K562 (cell line): ENCODE measurements around the gene DNAJC17. TPM values are rescaled to one million over a fixed set of nuclear protein-coding genes. Genes with fewer than 3 reads are reported as not detected.

Experiments
- BRD4 ChIP-seq: fragments of 200-600 bp; sonication (generic); IDR thresholded peaks from 2 replicates; pipeline ENCODE4 v1.6.1; 2017; ENCODE audit warnings: inconsistent platforms
- CCAR2 ChIP-seq: fragments of 200-400 bp; formaldehyde crosslinking; IDR thresholded peaks from 2 replicates; pipeline ENCODE4 v1.6.1; 2017; ENCODE audit warnings: mild to moderate bottlenecking, low read depth, low read length
- EP300 ChIP-seq: IDR thresholded peaks from 2 replicates; pipeline ENCODE4 v1.6.1; 2012; ENCODE audit warnings: low read length, improper control_type of control experiment
- GABPB1 ChIP-seq: sonication (generic); formaldehyde crosslinking; IDR thresholded peaks from 2 replicates; pipeline ENCODE4 v1.8.0; 2022; ENCODE audit warnings: mild to moderate bottlenecking, missing genetic modification reagents
- HDAC8 ChIP-seq: fragments of 450-650 bp; IDR thresholded peaks from 2 replicates; pipeline ENCODE4 v1.6.1; 2016; ENCODE audit warnings: mild to moderate bottlenecking, missing genetic modification characterization, moderate library complexity, missing compliant biosample characterization
- HINFP ChIP-seq: fragments of 450-650 bp; conservative IDR thresholded peaks from 2 replicates; pipeline ENCODE4 v1.6.1; 2016; ENCODE audit warnings: missing genetic modification characterization, low read depth, mild to moderate bottlenecking, control low read depth, missing compliant biosample characterization
- JUND ChIP-seq, 2 experiments: IDR thresholded peaks; 2 replicates in 1 of 2; 3 replicates in 1 of 2; pipeline ENCODE4 v1.6.1; 2011; ENCODE audit warnings: borderline replicate concordance in 2 of 2, low read depth in 2 of 2, low read length in 2 of 2, improper control_type of control experiment in 1 of 2, missing biosample characterization in 1 of 2, missing genetic modification characterization in 1 of 2, missing genetic modification reagents in 1 of 2
- NFE2 ChIP-seq: IDR thresholded peaks from 2 replicates; pipeline ENCODE4 v1.6.1; 2014; ENCODE audit warnings: antibody characterized with exemption, low read depth
- NR2C1 ChIP-seq, 2 experiments: fragments of 450-650 bp; IDR thresholded peaks; 2 replicates each; pipeline ENCODE4 v1.6.1; 2017; ENCODE audit warnings: mild to moderate bottlenecking in 2 of 2, antibody characterized with exemption in 1 of 2, inconsistent platforms in 1 of 2, missing compliant biosample characterization in 1 of 2, missing genetic modification characterization in 1 of 2
- NR2C2 ChIP-seq, 2 experiments: fragments of 200-800 bp in 1 of 2; sonication (Bioruptor generic) in 1 of 2; sonication (generic) in 1 of 2; formaldehyde crosslinking in 1 of 2; IDR thresholded peaks; 2 replicates each; pipeline versions ENCODE4 v1.6.1 to v1.8.0; 2016 to 2022; ENCODE audit warnings: mild to moderate bottlenecking in 1 of 2, missing compliant biosample characterization in 1 of 2, missing genetic modification characterization in 1 of 2, missing genetic modification reagents in 1 of 2
- RNF219 ChIP-seq: fragments of 250-450 bp; sonication (Bioruptor Pico); IDR thresholded peaks from 2 replicates; pipeline ENCODE4 v1.5.0; 2022; ENCODE audit warnings: mild to moderate bottlenecking
- SMARCC2 ChIP-seq: fragments of 450-650 bp; IDR thresholded peaks from 2 replicates; pipeline ENCODE4 v1.6.1; 2017; ENCODE audit warnings: antibody characterized with exemption, moderate library complexity, mild to moderate bottlenecking, low read depth
- VEZF1 ChIP-seq: fragments of 200-800 bp; sonication (Bioruptor generic); IDR thresholded peaks from 2 replicates; pipeline ENCODE4 v1.6.1; 2017; ENCODE audit warnings: missing genetic modification characterization, missing compliant biosample characterization
- ZBTB8A ChIP-seq: fragments of 450-650 bp; IDR thresholded peaks from 2 replicates; pipeline ENCODE4 v1.6.1; 2018; ENCODE audit warnings: mild to moderate bottlenecking, moderate library complexity; ENCODE audit not compliant: partially characterized antibody
- ZNF121 ChIP-seq: sonication (generic); formaldehyde crosslinking; conservative IDR thresholded peaks from 2 replicates; pipeline ENCODE4 v1.8.0; 2022; ENCODE audit warnings: missing genetic modification reagents
- ZNF143 ChIP-seq: sonication (generic); formaldehyde crosslinking; IDR thresholded peaks from 2 replicates; pipeline ENCODE4 v1.9.0; 2022; ENCODE audit warnings: mild to moderate bottlenecking, missing genetic modification reagents
- ZNF197 ChIP-seq: fragments of 200-800 bp; sonication (Bioruptor generic); IDR thresholded peaks from 2 replicates; pipeline ENCODE4 v1.6.1; 2016; ENCODE audit warnings: low read depth, missing genetic modification characterization, missing compliant biosample characterization
- ZNF263 ChIP-seq: sonication (generic); formaldehyde crosslinking; IDR thresholded peaks from 2 replicates; pipeline ENCODE4 v1.8.0; 2022; ENCODE audit warnings: mild to moderate bottlenecking, missing genetic modification reagents, borderline replicate concordance
- polyA plus RNA-seq, 8 experiments: library from polyadenylated mRNA; depleted of rRNA in 4 of 8; stranded (reverse) in 5 of 8; unstranded in 3 of 8; fragments of >200 nt; fragmentation: Nextera tagmentation in 2 of 8; fragmentation: Illumina TruSeq in 1 of 8; extraction: Ambion mirVana in 2 of 8; extraction: Trizol in 1 of 8; gene quantifications; 2 replicates each; pipeline versions ENCODE4 v1.2.1 to v1.2.3, GENCODE V29; 2011 to 2014; ENCODE audit warnings: inconsistent platforms in 1 of 8, missing spikeins in 1 of 8
- total RNA-seq, 7 experiments: library from RNA; depleted of rRNA in 6 of 7; stranded (reverse); fragments of >200 nt in 6 of 7; fragmentation: Illumina TruSeq in 2 of 7; extraction: Trizol in 2 of 7; gene quantifications; 2 replicates each; pipeline versions ENCODE4 v1.2.1 to v1.2.3, GENCODE V29; 2011 to 2021; ENCODE audit warnings: low replicate concordance in 1 of 7
- TF ChIP-seq, protein P1 (sequence below): sonication (generic); formaldehyde crosslinking; IDR thresholded peaks from 2 replicates; pipeline ENCODE4 v1.8.0; 2022; ENCODE audit warnings: mild to moderate bottlenecking, missing genetic modification reagents, borderline replicate concordance

Gene DNAJC17
- total and polyA plus RNA-seq, 9 of the 15 experiments (the other 6 are each of a cell fraction or from before 2014, with no cell fraction given), result 2.4 to 79.4 (median 44.2) TPM

DNA sequence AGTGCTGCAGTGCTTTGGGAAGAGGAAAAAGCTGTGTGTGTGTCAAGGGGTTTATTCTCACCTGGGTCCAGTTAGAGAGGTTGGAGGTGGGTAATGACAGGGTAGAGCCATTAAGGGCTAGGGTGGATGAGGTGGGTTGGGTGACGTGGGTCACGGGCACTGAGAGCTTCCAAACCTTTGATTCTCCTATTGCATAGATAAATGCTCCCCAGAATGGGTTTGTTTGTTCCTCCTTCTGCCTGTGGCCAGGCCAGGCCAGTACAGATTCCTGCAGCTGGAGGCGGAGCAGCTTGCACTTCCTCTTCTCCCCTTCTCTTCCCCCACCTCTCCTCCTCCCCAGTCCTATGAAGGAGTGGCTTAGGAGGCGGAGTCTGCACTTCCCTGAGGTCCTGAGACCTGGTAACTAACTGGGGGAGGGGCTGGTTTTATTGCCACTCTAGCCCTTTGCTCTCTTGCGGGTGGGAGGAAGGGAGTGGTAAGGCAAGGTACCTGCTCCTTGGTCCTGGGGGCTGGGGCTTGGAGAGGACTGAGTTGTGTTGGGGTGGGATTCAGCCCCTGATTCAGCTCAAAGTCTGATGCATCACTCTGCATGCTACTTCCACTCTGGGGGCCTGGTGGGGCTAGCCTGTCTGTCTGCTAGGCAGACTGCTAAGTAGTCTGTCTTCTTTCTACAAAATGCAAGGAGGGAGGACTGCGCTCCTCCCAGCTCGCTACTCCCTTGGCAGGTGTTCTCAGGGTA is 40.1 kb upstream of the DNAJC17 start (continued):
- TF ChIP-seq VEZF1 (CRISPR knock-in tag) (peak; percentile 81), NR2C1 (IDR thresholded peaks at IDR 0.05) (no peak), NR2C1 (tag; IDR thresholded peaks at IDR 0.05) (no peak), HDAC8 (tag) (no peak), JUND (IDR thresholded peaks at IDR 0.05; ENCODE audit: borderline replicate concordance, low read depth, low read length) (peak; percentile 50; the same call in 1 of the 2 replicates), JUND (tag; IDR thresholded peaks at IDR 0.05; ENCODE audit: borderline replicate concordance, low read depth, low read length) (peak; percentile 30; the same call in 1 of the 3 replicates), RNF219 (no peak), ZNF197 (CRISPR knock-in tag) (no peak), GABPB1 (CRISPR knock-in tag) (peak; percentile 61), NR2C2 (CRISPR knock-in tag; IDR thresholded peaks at IDR 0.05) (no peak), NR2C2 (tag; IDR thresholded peaks at IDR 0.05) (no peak), NFE2 (no peak), ZNF263 (CRISPR knock-in tag) (peak; percentile 7; the same call in 1 of the 2 replicates), HINFP (no peak), SMARCC2 (no peak), CCAR2 (no peak), ZBTB8A (no peak), ZNF121 (peak; percentile 60; the same call in 1 of the 2 replicates), EP300 (peak; percentile 44; the same call in 1 of the 2 replicates), ZNF143 (CRISPR knock-in tag) (no peak), BRD4 (no peak)
- TF ChIP-seq, protein P1, sequence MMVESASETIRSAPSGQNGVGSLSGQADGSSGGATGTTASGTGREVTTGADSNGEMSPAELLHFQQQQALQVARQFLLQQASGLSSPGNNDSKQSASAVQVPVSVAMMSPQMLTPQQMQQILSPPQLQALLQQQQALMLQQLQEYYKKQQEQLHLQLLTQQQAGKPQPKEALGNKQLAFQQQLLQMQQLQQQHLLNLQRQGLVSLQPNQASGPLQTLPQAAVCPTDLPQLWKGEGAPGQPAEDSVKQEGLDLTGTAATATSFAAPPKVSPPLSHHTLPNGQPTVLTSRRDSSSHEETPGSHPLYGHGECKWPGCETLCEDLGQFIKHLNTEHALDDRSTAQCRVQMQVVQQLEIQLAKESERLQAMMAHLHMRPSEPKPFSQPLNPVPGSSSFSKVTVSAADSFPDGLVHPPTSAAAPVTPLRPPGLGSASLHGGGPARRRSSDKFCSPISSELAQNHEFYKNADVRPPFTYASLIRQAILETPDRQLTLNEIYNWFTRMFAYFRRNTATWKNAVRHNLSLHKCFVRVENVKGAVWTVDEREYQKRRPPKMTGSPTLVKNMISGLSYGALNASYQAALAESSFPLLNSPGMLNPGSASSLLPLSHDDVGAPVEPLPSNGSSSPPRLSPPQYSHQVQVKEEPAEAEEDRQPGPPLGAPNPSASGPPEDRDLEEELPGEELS (CRISPR knock-in tag), result no peak
